ENCODE measurements around the gene SAT2.

The SAT2 gene

GRCh38 chr17:7656958-7657609 lies 29.5 kb upstream of the SAT2 start (continued):
- no peak for TF ChIP-seq HIC1 (tag by site-specific recombination; IDR thresholded peaks at IDR 0.05)
- TF ChIP-seq IKZF3 (tag by site-specific recombination; IDR thresholded peaks at IDR 0.05): peak; percentile 58; the same call in 1 of the 2 replicates
- TF ChIP-seq, protein P1, sequence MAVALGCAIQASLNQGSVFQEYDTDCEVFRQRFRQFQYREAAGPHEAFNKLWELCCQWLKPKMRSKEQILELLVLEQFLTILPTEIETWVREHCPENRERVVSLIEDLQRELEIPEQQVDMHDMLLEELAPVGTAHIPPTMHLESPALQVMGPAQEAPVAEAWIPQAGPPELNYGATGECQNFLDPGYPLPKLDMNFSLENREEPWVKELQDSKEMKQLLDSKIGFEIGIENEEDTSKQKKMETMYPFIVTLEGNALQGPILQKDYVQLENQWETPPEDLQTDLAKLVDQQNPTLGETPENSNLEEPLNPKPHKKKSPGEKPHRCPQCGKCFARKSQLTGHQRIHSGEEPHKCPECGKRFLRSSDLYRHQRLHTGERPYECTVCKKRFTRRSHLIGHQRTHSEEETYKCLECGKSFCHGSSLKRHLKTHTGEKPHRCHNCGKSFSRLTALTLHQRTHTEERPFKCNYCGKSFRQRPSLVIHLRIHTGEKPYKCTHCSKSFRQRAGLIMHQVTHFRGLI (tag by site-specific recombination; IDR thresholded peaks at IDR 0.05): no peak
- TF ChIP-seq, protein P2, sequence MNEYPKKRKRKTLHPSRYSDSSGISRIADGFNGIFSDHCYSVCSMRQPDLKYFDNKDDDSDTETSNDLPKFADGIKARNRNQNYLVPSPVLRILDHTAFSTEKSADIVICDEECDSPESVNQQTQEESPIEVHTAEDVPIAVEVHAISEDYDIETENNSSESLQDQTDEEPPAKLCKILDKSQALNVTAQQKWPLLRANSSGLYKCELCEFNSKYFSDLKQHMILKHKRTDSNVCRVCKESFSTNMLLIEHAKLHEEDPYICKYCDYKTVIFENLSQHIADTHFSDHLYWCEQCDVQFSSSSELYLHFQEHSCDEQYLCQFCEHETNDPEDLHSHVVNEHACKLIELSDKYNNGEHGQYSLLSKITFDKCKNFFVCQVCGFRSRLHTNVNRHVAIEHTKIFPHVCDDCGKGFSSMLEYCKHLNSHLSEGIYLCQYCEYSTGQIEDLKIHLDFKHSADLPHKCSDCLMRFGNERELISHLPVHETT (tag by site-specific recombination; IDR thresholded peaks at IDR 0.05): no peak
- peak; percentile 92 for TF ChIP-seq ZNF341 (tag by site-specific recombination; IDR thresholded peaks at IDR 0.05; ENCODE audit: low read depth)
- TF ChIP-seq SP2 (tag by site-specific recombination; IDR thresholded peaks at IDR 0.05): 0 out of 2 replicates have a peak, but pooled peaks have one; percentile 5
- TF ChIP-seq ZNF626 (tag by site-specific recombination; IDR thresholded peaks at IDR 0.05): no peak
- peak; percentile 24; the same call in 1 of the 2 replicates for TF ChIP-seq ZNF610 (tag by site-specific recombination; IDR thresholded peaks at IDR 0.05; ENCODE audit: borderline replicate concordance)
- TF ChIP-seq ZNF10 (tag by site-specific recombination; IDR thresholded peaks at IDR 0.05): no peak
- TF ChIP-seq ZBTB17 (tag by site-specific recombination; IDR thresholded peaks at IDR 0.05): peak; percentile 88
- no peak for TF ChIP-seq ZNF354C (tag by site-specific recombination; IDR thresholded peaks at IDR 0.05; ENCODE audit: borderline replicate concordance, low read depth)
- no peak for TF ChIP-seq GFI1B (tag by site-specific recombination; IDR thresholded peaks at IDR 0.05)
- TF ChIP-seq, protein P3, sequence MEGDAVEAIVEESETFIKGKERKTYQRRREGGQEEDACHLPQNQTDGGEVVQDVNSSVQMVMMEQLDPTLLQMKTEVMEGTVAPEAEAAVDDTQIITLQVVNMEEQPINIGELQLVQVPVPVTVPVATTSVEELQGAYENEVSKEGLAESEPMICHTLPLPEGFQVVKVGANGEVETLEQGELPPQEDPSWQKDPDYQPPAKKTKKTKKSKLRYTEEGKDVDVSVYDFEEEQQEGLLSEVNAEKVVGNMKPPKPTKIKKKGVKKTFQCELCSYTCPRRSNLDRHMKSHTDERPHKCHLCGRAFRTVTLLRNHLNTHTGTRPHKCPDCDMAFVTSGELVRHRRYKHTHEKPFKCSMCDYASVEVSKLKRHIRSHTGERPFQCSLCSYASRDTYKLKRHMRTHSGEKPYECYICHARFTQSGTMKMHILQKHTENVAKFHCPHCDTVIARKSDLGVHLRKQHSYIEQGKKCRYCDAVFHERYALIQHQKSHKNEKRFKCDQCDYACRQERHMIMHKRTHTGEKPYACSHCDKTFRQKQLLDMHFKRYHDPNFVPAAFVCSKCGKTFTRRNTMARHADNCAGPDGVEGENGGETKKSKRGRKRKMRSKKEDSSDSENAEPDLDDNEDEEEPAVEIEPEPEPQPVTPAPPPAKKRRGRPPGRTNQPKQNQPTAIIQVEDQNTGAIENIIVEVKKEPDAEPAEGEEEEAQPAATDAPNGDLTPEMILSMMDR (tag by site-specific recombination; IDR thresholded peaks at IDR 0.05): 0 out of 2 replicates have a peak, but pooled peaks have one; percentile 32
- TF ChIP-seq PRDM10 (tag by site-specific recombination; IDR thresholded peaks at IDR 0.05): peak; percentile 64
- no peak for TF ChIP-seq BCL6B (tag by site-specific recombination; IDR thresholded peaks at IDR 0.05)
- TF ChIP-seq, protein P4, sequence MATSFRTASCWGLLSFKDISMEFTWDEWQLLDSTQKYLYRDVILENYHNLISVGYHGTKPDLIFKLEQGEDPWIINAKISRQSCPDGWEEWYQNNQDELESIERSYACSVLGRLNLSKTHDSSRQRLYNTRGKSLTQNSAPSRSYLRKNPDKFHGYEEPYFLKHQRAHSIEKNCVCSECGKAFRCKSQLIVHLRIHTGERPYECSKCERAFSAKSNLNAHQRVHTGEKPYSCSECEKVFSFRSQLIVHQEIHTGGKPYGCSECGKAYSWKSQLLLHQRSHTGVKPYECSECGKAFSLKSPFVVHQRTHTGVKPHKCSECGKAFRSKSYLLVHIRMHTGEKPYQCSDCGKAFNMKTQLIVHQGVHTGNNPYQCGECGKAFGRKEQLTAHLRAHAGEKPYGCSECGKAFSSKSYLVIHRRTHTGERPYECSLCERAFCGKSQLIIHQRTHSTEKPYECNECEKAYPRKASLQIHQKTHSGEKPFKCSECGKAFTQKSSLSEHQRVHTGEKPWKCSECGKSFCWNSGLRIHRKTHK (tag by site-specific recombination; IDR thresholded peaks at IDR 0.05): no peak
- no peak for TF ChIP-seq ZNF501 (tag by site-specific recombination; IDR thresholded peaks at IDR 0.05)
- no peak for TF ChIP-seq ZSCAN23 (tag by site-specific recombination; IDR thresholded peaks at IDR 0.05)
- TF ChIP-seq ZNF140 (tag by site-specific recombination; IDR thresholded peaks at IDR 0.05): peak; percentile 84
- no peak for TF ChIP-seq ZSCAN4 (tag by site-specific recombination; IDR thresholded peaks at IDR 0.05)
- no peak for TF ChIP-seq ZNF664 (tag by site-specific recombination; IDR thresholded peaks at IDR 0.05)
- no peak for TF ChIP-seq ZNF792 (tag by site-specific recombination; IDR thresholded peaks at IDR 0.05)
- no peak for TF ChIP-seq ZEB2 (tag by site-specific recombination; IDR thresholded peaks at IDR 0.05)
- TF ChIP-seq ZNF660 (tag by site-specific recombination; IDR thresholded peaks at IDR 0.05): no peak
